Lower lobe of right lung (tissue), 2 donors: ENCODE data around the gene FMC1. TPM values are rescaled to one million over a fixed set of nuclear protein-coding genes. Genes with fewer than 3 reads are reported as not detected.

Experiments used
- ATAC-seq, 2 donors: fragments of 200-7000 bp; cut with Tn5 transposase; one replicate each; pipeline ENCODE4 v1.9.1; 2020 to 2022; ENCODE audit warnings: mild to moderate bottlenecking in 2 of 2, moderate library complexity in 2 of 2
- DNase-seq: peaks from one replicate; pipeline ENCODE4 v3.0.0-alpha.2; 2020
- H3K27ac ChIP-seq: fragments of 200-600 bp; one replicate; pipeline ENCODE4 v1.8.0; 2022
- H3K27me3 ChIP-seq: fragments of 200-600 bp; one replicate; pipeline ENCODE4 v1.8.0; 2022; ENCODE audit warnings: low read depth
- H3K36me3 ChIP-seq: fragments of 200-600 bp; one replicate; pipeline ENCODE4 v1.8.0; 2022; ENCODE audit warnings: mild to moderate bottlenecking
- H3K4me1 ChIP-seq: fragments of 200-600 bp; one replicate; pipeline ENCODE4 v1.8.0; 2022
- H3K4me3 ChIP-seq: fragments of 200-600 bp; one replicate; pipeline ENCODE4 v1.8.0; 2022; ENCODE audit warnings: mild to moderate bottlenecking
- H3K9me3 ChIP-seq: fragments of 200-600 bp; one replicate; pipeline ENCODE4 v1.8.0; 2022
- intact Hi-C: fragments of 100-400 bp; cut with DNase I; formaldehyde crosslinking; loops from one replicate; pipeline ENCODE4 v1.11.0; 2022
- total RNA-seq: library from RNA; stranded (reverse); fragmentation: NEBNext Ultra II Directional; extraction: Animal tissue kit (Norgen Biotek cat#: 25700); gene quantifications from one replicate; pipeline ENCODE4 v1.2.1, GENCODE V29; 2021
- TF ChIP-seq, protein P1 (sequence below): fragments of 200-600 bp; IDR thresholded peaks from one replicate; pipeline ENCODE4 v1.8.0; 2022; ENCODE audit warnings: antibody characterized with exemption, mild to moderate bottlenecking
- donor health status: DM: no; HTN: yes; CAD: no; lungs with severe emphysema.

The FMC1 gene
- total RNA-seq, 1 donor from 2014 or later, result 10.8 TPM

DNA sequence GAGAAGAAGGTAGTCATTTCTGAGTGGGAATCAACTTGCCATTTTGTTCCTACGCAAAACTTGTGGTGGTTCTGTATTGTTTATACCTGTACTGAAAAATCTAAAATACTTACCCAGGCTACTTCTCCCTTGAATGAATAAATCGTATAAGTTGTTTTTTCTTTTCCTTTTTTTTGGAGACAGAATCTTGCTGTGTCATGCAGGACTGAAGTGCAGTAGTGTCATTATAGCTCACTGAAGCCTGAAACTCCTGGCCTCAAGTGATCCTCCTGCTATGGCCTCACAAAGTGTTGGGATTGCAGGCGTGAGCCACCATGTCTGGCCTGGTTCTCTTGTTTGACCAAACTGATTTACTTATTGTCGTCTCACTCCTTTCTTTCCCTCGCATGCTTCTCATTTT, 46.5 kb downstream of the FMC1 start:
- Histone ChIP-seq H3K9me3 (no peaks in the 10 kb centered on the region), H3K4me3 (no peak overlapping the region), H3K27me3 (no peaks in the 10 kb centered on the region), H3K27ac (no peak overlapping the region), H3K4me1 (no peaks in the 10 kb centered on the region), H3K36me3 (peaks cover 76% of the 10 kb centered on the region)
- intact Hi-C loops, result no loop called here
- no peak for DNase-seq
- ATAC-seq, result no peak
- TF ChIP-seq, protein P1, sequence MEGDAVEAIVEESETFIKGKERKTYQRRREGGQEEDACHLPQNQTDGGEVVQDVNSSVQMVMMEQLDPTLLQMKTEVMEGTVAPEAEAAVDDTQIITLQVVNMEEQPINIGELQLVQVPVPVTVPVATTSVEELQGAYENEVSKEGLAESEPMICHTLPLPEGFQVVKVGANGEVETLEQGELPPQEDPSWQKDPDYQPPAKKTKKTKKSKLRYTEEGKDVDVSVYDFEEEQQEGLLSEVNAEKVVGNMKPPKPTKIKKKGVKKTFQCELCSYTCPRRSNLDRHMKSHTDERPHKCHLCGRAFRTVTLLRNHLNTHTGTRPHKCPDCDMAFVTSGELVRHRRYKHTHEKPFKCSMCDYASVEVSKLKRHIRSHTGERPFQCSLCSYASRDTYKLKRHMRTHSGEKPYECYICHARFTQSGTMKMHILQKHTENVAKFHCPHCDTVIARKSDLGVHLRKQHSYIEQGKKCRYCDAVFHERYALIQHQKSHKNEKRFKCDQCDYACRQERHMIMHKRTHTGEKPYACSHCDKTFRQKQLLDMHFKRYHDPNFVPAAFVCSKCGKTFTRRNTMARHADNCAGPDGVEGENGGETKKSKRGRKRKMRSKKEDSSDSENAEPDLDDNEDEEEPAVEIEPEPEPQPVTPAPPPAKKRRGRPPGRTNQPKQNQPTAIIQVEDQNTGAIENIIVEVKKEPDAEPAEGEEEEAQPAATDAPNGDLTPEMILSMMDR, result no peak

DNA sequence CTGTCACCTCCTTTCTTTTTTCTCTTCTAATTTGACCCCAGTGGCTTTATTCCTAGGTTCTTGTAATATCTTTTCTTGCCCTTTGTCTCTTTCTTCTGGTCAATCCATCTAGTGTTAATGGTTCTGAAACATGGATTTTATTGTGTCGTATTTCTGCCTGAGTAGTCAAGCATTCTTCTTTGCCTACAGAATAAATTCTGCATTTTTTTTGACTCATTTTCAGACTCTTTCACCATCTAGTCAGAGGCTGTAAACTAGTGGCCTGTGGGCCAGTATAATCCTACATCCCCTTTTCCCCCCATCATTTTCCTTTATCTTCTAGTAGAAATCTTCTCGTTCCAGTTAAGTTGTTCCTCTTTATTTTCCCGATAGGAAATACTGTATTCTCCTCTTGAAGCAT, 48.0 kb downstream of the FMC1 start:
- Histone ChIP-seq H3K4me1 (no peaks in the 10 kb centered on the region), H3K36me3 (peaks cover 76% of the 10 kb centered on the region), H3K4me3 (no peak overlapping the region), H3K27ac (no peak overlapping the region), H3K9me3 (no peaks in the 10 kb centered on the region), H3K27me3 (no peaks in the 10 kb centered on the region)
- intact Hi-C loops, result no loop called here
- ATAC-seq, result no peak
- TF ChIP-seq, protein P1, result no peak
- no peak for DNase-seq

DNA sequence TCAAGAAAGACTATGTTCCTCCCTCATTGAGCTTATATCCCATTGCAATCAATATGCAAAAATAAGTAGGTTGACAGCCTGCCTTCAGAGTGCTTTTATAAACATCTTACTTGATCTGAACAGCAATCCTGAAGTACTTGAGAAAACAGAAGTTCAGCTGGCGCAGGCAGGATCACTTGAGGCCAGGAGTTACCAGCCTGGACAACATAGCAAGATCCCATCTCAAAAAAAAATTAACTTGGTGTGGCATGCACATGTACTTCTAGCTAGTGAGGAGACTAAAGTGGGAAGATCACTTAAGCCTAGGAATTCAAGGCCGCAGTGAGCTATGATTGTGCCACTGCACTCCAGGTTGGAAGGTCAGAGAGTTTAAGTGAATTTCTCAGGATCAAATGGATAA, 48.6 kb downstream of the FMC1 start:
- peaks cover 74% of the 10 kb centered on the region for H3K36me3 ChIP-seq
- no peak for DNase-seq
- TF ChIP-seq, protein P1, result no peak
- intact Hi-C loops, result no loop called here
- no peaks in the 10 kb centered on the region for H3K27me3 ChIP-seq
- no peak overlapping the region for H3K27ac ChIP-seq
- H3K4me3 ChIP-seq, result no peak overlapping the region
- H3K9me3 ChIP-seq, result no peaks in the 10 kb centered on the region
- no peak for ATAC-seq
- no peaks in the 10 kb centered on the region for H3K4me1 ChIP-seq

DNA sequence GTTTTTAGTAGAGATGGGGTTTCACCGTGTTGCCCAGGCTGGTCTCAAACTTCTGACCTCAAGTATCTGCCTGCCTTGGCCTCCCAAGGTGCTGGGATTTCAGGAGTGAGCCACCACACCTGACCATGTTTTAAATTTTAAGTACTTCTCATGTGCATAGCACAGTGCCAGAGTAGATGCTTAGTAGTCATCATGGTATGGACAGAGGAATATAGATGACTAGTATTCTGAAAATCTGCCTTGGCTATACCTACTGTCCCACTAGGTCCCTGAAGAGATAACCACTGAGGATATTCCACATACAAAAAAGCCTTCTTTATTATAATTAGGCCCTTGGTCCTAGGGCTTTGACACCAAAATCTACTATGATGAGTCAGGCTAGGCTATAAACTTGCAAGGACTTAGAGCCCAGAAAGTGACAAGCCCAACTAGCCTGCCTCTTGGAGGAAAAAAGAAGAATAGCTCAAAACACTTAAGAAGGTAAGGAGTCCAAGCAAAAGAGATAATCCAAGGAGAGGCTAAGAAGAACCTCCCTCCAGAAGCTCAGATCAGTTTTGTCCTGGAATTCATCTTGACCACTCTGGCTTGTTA, 52.6 kb downstream of the FMC1 start:
- H3K4me1 ChIP-seq, result no peaks in the 10 kb centered on the region
- ATAC-seq, result no peak
- DNase-seq, result no peak
- intact Hi-C loops, result no loop called here
- H3K9me3 ChIP-seq, result no peaks in the 10 kb centered on the region
- TF ChIP-seq, protein P1, result no peak
- no peak overlapping the region for H3K4me3 ChIP-seq
- no peaks in the 10 kb centered on the region for H3K27me3 ChIP-seq
- H3K27ac ChIP-seq, result no peak overlapping the region
- peaks cover 62% of the 10 kb centered on the region for H3K36me3 ChIP-seq

DNA sequence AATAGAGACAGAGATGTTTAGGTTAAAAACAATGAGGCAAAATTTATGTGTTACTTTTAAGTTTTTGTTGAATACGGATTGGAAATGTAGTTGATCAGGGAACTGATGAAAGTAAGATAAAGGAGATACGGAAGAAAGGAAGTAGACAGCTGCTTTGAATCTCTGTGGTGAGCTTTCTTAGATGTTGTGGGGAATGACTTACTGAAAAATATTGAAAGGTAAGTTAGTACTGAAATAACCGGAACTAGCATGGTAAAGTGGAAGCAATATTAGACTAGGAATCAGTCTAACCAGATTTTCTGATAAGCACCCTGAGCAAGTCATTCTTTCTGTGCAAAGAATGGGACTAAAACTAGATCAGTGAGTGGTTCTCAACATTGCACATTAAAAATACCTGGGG, 53.4 kb downstream of the FMC1 start:
- H3K36me3 ChIP-seq, result peaks cover 63% of the 10 kb centered on the region
- ATAC-seq (no peak), DNase-seq (no peak)
- TF ChIP-seq, protein P1, result no peak
- no peaks in the 10 kb centered on the region for H3K9me3 ChIP-seq
- H3K4me1 ChIP-seq, result no peaks in the 10 kb centered on the region
- intact Hi-C loops, result no loop called here
- H3K27ac ChIP-seq, result no peak overlapping the region
- no peak overlapping the region for H3K4me3 ChIP-seq
- H3K27me3 ChIP-seq, result no peaks in the 10 kb centered on the region

Other genes starting within 250 kb of the FMC1 start
- gene ZC3HAV1, start 231.6 kb upstream of the FMC1 start, total RNA-seq, result 43.6 TPM
- 23.4 TPM for gene UBN2, start 110.1 kb upstream of the FMC1 start, total RNA-seq
- gene LUC7L2, start 18.6 kb downstream of the FMC1 start, total RNA-seq, result 74.6 TPM
- gene KLRG2, start 142.3 kb downstream of the FMC1 start, total RNA-seq, result 7.7 TPM
- not detected for gene CLEC2L, start 182.3 kb downstream of the FMC1 start, total RNA-seq